RWPE1 (cell line): Measurements from ENCODE around the gene CEACAM8.
"Not testable (repeated sequence)": the region's sequence is repeated elsewhere in the genome, so short reads cannot be mapped to it uniquely, and the experiment has no call there.

ENCODE experiments used
- CTCF ChIA-PET: fragments of 350-600 bp; sonication (Branson Sonifier 250); formaldehyde crosslinking; extraction: SDS; loops from one replicate; lab custom pipeline; 2021; lab: Yijun Ruan, JAX
- POLR2A ChIA-PET: fragments of 400-600 bp; formaldehyde crosslinking; extraction: SDS; loops from one replicate; lab custom pipeline; 2020; ENCODE audit warnings: antibody characterized with exemption; ENCODE audit not compliant: low non-redundant PET; lab: Yijun Ruan, JAX
- DNase-seq: peaks from one replicate; pipeline ENCODE4 v3.0.0; 2012; ENCODE audit warnings: low spot score
- H3K27ac ChIP-seq: fragments of 450-650 bp; 2 replicates; pipeline ENCODE4 v1.5.1; 2017
- TF ChIP-seq, protein P1 (sequence below): fragments of 450-650 bp; conservative IDR thresholded peaks from 2 replicates; pipeline ENCODE4 v1.5.1; 2017; ENCODE audit warnings: low read depth, mild to moderate bottlenecking

Gene CEACAM8

DNA sequence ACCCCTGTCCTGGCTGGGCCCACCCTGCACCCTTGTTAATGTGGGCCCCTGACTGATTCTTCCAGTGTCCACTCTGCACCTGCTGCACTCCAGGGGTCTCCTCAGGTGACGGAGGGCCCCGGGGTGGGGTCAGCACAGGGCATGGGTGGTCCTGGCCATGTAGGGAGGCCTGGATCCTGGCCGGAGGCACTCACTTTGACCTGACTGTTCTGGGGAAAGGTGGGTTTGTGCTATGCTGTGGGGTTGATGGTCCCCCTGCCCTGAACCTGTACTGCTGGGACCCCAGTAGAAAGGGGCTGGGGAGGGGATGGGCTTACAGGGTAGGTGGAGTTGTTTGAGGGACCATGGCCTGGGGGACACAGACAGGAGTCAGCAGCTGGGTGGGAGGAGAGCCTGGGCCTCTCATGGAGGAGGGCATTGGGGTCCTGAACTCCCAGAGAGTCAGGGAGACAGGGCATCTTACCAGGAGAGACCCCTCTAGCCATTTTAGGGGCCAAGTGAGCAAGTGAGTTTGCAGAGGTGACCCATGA is 40.6 kb downstream of the CEACAM8 start:
- POLR2A ChIA-PET, result no interaction called here
- CTCF ChIA-PET, result no interaction called here
- TF ChIP-seq, protein P1, sequence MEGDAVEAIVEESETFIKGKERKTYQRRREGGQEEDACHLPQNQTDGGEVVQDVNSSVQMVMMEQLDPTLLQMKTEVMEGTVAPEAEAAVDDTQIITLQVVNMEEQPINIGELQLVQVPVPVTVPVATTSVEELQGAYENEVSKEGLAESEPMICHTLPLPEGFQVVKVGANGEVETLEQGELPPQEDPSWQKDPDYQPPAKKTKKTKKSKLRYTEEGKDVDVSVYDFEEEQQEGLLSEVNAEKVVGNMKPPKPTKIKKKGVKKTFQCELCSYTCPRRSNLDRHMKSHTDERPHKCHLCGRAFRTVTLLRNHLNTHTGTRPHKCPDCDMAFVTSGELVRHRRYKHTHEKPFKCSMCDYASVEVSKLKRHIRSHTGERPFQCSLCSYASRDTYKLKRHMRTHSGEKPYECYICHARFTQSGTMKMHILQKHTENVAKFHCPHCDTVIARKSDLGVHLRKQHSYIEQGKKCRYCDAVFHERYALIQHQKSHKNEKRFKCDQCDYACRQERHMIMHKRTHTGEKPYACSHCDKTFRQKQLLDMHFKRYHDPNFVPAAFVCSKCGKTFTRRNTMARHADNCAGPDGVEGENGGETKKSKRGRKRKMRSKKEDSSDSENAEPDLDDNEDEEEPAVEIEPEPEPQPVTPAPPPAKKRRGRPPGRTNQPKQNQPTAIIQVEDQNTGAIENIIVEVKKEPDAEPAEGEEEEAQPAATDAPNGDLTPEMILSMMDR, result no peak
- H3K27ac ChIP-seq, result no peak overlapping the region
- DNase-seq, result no peak

DNA sequence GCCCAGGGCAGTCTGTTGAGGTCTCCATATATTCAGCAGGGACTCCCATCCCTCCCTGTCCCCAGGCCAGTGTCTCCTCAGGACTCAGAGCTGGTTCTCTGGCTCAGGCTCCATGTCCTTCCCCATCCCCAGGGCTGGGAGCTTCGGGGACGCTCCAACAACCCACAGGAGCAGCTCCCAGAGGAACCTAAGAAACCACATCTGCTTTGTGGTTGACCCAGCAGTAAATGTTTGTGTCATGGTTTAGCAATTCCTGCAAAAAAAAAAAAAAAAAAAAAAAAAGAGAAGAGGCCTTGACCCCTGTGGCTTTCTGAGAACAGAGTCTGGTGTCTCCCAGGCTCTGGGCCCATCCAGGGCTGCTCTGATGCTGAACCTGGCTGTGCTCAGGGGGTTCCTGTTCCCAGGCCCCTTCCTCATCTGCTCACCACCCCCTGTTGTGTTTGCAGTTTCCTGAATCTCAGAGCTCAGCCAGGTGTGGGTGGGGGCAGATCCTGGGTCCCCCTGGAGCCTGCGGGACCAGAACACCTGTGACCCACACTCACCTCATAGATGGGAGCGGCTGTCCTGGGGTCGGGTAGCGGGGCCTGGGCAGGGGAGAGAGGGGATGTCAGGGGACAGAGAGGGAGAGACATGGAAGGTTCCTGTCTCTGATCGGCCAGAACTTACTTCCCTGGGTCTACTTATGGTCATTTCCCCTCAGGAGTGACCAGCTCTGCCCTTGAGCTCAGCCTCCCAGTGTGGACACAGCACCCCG is 41.3 kb downstream of the CEACAM8 start:
- TF ChIP-seq, protein P1, result no peak
- H3K27ac ChIP-seq, result no peak overlapping the region
- ChIA-PET POLR2A (no interaction called here), CTCF (no interaction called here)
- DNase-seq, result no peak

DNA sequence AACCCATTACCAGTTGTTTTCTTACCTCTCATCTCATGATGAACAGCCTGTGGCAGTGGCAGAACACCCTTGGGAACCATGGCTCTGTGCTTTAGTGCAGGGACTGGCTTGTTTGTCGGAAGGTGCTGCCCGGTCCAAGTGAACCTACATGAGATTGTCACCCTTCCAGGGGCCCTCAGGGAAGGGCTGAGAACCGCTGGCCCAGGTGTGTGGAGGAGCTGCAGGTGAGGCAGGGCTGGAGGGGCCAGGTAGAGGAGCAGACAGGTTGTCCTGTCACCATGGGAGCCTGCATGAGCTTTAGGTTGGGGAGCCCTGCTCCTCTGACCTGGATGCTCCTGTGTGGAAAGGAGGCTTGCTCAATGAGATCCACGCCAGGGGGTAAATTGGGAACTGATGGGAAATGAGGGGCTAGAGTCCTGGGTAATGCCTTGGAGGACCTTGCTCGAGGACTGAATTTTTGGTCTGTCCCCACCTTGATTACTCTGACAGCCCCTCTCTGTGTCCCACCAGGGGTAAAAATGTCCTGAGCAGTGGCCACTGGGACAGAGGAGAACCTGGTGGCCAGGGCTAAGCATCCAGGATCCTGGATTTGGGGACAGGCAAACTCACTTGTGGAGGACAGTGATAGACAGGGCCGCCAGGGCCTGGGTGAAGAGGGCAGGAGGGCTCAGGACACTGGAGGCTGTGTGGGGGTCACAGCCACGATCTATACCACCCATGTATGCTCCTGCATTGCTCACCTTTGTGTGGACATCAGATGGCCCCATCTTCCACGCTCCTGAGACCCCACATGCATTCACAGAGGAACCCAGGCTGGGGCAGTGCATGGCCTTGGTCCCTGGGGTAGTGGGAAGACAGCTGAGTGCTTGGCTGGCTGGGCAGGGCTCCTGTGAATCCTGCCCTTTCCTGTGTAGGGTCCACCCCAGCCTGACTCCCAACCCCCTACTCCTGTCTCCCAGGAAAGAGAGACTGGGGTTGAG is 42.3 kb downstream of the CEACAM8 start:
- no peak for DNase-seq
- ChIA-PET POLR2A (no interaction called here), CTCF (no interaction called here)
- no peak overlapping the region for H3K27ac ChIP-seq
- TF ChIP-seq, protein P1, result no peak

GRCh38 chr19:42550521-42550920 is 44.2 kb downstream of the CEACAM8 start:
- POLR2A ChIA-PET, CTCF ChIA-PET, DNase-seq, H3K27ac ChIP-seq: not testable (repeated sequence)

- POLR2A ChIA-PET, CTCF ChIA-PET, DNase-seq, H3K27ac ChIP-seq: not testable (repeated sequence)
Observed at GRCh38 chr19:42549067-42549466, 45.7 kb downstream of the CEACAM8 start.

DNA sequence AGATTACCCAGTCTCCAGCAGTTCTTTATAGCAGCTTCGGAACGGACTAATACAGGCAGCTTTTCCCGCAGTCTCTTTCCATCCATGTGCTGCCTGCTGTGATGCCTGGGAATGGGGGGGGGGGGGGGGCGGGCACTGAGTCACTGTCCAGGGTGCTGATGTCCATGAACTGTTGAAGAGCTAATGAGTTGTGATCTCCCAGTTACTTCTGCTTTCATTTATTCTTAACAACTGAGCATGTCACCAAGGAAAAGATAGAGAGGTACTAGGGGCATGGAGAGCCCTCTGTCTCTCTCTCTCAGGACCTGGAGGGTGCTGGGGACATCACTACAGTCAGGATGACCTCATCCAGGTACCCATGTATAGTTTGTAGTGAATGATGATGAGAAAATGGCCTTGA is 46.2 kb downstream of the CEACAM8 start:
- POLR2A ChIA-PET, result no interaction called here
- DNase-seq, result peak; percentile 32
- CTCF ChIA-PET, result no interaction called here
- TF ChIP-seq, protein P1, result no peak
- no peak overlapping the region for H3K27ac ChIP-seq

DNA sequence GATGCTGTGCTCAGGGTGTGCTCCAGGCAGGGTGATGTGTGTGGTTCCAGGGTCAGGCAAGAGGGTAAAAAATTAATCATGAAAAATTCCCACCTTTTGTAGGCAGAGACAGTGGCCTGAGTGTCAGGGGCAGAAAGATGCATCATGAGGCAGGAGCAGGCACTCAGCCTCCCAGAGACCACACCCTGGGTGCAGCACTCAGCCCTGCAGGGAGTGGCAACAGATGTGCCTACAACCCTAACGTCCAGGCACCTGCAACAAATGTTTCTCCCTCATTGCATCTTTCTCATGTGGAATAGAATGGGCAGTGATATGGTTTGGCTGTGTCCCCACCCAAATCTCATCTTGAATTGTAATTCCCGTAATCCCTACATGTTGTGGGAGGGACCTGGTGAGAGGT is 46.8 kb downstream of the CEACAM8 start:
- CTCF ChIA-PET, result no interaction called here
- POLR2A ChIA-PET, result no interaction called here
- no peak for DNase-seq
- no peak overlapping the region for H3K27ac ChIP-seq
- TF ChIP-seq, protein P1, result no peak
